Activated T-helper 1 cell treated with anti-CD3 and anti-CD28 coated beads, Interleukin-2, amount 50 U/mL, for 16 hours (primary cell): ENCODE results near the gene TRIM50.
"Not testable (repeated sequence)": the region's sequence is repeated elsewhere in the genome, so short reads cannot be mapped to it uniquely, and the experiment has no call there.

Experiments used
- DNase-seq, 2 donors: peaks; one replicate each; pipeline ENCODE4 v3.0.0-alpha.2; 2020; ENCODE audit warnings: low read depth in 1 of 2, low spot score in 1 of 2

TRIM50 gene

GRCh38 chr7:73316521-73316920 is 11.4 kb downstream of the TRIM50 start:
- no peak for DNase-seq

- no peak for DNase-seq
Measured at GRCh38 chr7:73314271-73314670, 13.6 kb downstream of the TRIM50 start.

- DNase-seq: no peak
Measured at GRCh38 chr7:73313521-73313906, 14.4 kb downstream of the TRIM50 start.

GRCh38 chr7:73312831-73313520 is 14.9 kb downstream of the TRIM50 start:
- no peak for DNase-seq

GRCh38 chr7:73311421-73311820 is 16.5 kb downstream of the TRIM50 start:
- not testable (repeated sequence) for DNase-seq

GRCh38 chr7:73308665-73309214 is 19.1 kb downstream of the TRIM50 start, which contains the start of gene NSUN5:
TSS of gene NSUN5 (minus strand) at chr7:73308826. CDS start at chr7:73308790, 36 bp downstream.
- DNase-seq: peak; percentile 80 to 84

GRCh38 chr7:73308074-73308664 is 19.7 kb downstream of the TRIM50 start:
- DNase-seq: no peak

- no peak for DNase-seq
Measured at GRCh38 chr7:73307436-73307835, 20.4 kb downstream of the TRIM50 start.

- DNase-seq: not testable (repeated sequence)
Measured at GRCh38 chr7:73304612-73305387, 23.1 kb downstream of the TRIM50 start.

- no peak for DNase-seq
Measured at GRCh38 chr7:73304071-73304470, 23.8 kb downstream of the TRIM50 start.

- DNase-seq: no peak
Measured at GRCh38 chr7:73303546-73303945, 24.3 kb downstream of the TRIM50 start.

- not testable (repeated sequence) for DNase-seq
Measured at GRCh38 chr7:73302846-73303245, 25.0 kb downstream of the TRIM50 start.

GRCh38 chr7:73301108-73301507 is 26.8 kb downstream of the TRIM50 start:
- not testable (repeated sequence) for DNase-seq

- not testable (repeated sequence) for DNase-seq
Measured at GRCh38 chr7:73299812-73300211, 28.1 kb downstream of the TRIM50 start.

- not testable (repeated sequence) for DNase-seq
Measured at GRCh38 chr7:73297706-73298105, 30.2 kb downstream of the TRIM50 start.

- not testable (repeated sequence) for DNase-seq
Measured at GRCh38 chr7:73297235-73297634, 30.6 kb downstream of the TRIM50 start.

GRCh38 chr7:73277210-73277609 is 50.7 kb downstream of the TRIM50 start:
- not testable (repeated sequence) for DNase-seq

GRCh38 chr7:73267813-73268212 is 60.1 kb downstream of the TRIM50 start:
- DNase-seq: not testable (repeated sequence)

- not testable (repeated sequence) for DNase-seq
Measured at GRCh38 chr7:73266719-73267368, 61.0 kb downstream of the TRIM50 start.
